C4-2B (cell line): ENCODE data around the gene TMPRSS6.

Experiments used
- ZFX ChIP-seq: fragments of 450-650 bp; IDR thresholded peaks from 2 replicates; pipeline ENCODE4 v1.6.1; 2017
- TF ChIP-seq, protein P1 (sequence below): fragments of 450-650 bp; conservative IDR thresholded peaks from 2 replicates; pipeline ENCODE4 v1.5.1; 2017; ENCODE audit warnings: mild to moderate bottlenecking

- TF ChIP-seq, protein P1, sequence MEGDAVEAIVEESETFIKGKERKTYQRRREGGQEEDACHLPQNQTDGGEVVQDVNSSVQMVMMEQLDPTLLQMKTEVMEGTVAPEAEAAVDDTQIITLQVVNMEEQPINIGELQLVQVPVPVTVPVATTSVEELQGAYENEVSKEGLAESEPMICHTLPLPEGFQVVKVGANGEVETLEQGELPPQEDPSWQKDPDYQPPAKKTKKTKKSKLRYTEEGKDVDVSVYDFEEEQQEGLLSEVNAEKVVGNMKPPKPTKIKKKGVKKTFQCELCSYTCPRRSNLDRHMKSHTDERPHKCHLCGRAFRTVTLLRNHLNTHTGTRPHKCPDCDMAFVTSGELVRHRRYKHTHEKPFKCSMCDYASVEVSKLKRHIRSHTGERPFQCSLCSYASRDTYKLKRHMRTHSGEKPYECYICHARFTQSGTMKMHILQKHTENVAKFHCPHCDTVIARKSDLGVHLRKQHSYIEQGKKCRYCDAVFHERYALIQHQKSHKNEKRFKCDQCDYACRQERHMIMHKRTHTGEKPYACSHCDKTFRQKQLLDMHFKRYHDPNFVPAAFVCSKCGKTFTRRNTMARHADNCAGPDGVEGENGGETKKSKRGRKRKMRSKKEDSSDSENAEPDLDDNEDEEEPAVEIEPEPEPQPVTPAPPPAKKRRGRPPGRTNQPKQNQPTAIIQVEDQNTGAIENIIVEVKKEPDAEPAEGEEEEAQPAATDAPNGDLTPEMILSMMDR = no peak
- no peak for TF ChIP-seq ZFX
Observed at GRCh38 chr22:37083914-37084313, 25.6 kb downstream of the TMPRSS6 start.
